ENCODE measurements around the gene ZBP1.

ZBP1 gene

GRCh38 chr20:57659517-57660180 lies 39.4 kb upstream of the ZBP1 start:
- H3K4me1 ChIP-seq (ENCODE audit: insufficient read depth, low read length, poor library complexity, severe bottlenecking): no peaks in the 10 kb centered on the region
- no peak overlapping the region for H3K4me2 ChIP-seq (ENCODE audit: low read depth, low read length, poor library complexity, severe bottlenecking)
- TF ChIP-seq EZH2phosphoT487 (IDR thresholded peaks at IDR 0.05; ENCODE audit: borderline replicate concordance) (no peak), CTCF (conservative IDR thresholded peaks at IDR 0.05; ENCODE audit: low read length) (no peak)
- no peaks in the 10 kb centered on the region for H4K20me1 ChIP-seq (ENCODE audit: insufficient read depth, low read length, poor library complexity, severe bottlenecking)
- peaks cover 4% of the 10 kb centered on the region; the same call in 1 of the 2 replicates for H3K79me2 ChIP-seq (ENCODE audit: insufficient read depth, low read length)
- no peak overlapping the region for H3K4me3 ChIP-seq (ENCODE audit: low read length, poor library complexity, severe bottlenecking)
- H3K9ac ChIP-seq (ENCODE audit: low read depth, low read length, poor library complexity, severe bottlenecking): no peak overlapping the region
- no peaks in the 10 kb centered on the region; the same call in 1 of the 2 replicates for H3K36me3 ChIP-seq (ENCODE audit: insufficient read depth, low read length)
- no peaks in the 10 kb centered on the region for H3K9me2 ChIP-seq (replicated peaks; ENCODE audit: low read depth, low read length)
- no peaks in the 10 kb centered on the region for H3F3A ChIP-seq (ENCODE audit: low read depth)
- H3K27me3 ChIP-seq (ENCODE audit: insufficient read depth, low read length, poor library complexity, severe bottlenecking): no peaks in the 10 kb centered on the region
- no peak overlapping the region for H2AFZ ChIP-seq (ENCODE audit: low read length)
- no peaks in the 10 kb centered on the region for H3K9me3 ChIP-seq (ENCODE audit: insufficient read depth, low read depth, low read length)

- Histone ChIP-seq H3K4me3 (ENCODE audit: low read length, poor library complexity, severe bottlenecking) (no peak overlapping the region), H3K9me2 (replicated peaks; ENCODE audit: low read depth, low read length) (no peaks in the 10 kb centered on the region), H3K27me3 (ENCODE audit: insufficient read depth, low read length, poor library complexity, severe bottlenecking) (no peaks in the 10 kb centered on the region), H3K4me2 (ENCODE audit: low read depth, low read length, poor library complexity, severe bottlenecking) (no peak overlapping the region), H3K4me1 (ENCODE audit: insufficient read depth, low read length, poor library complexity, severe bottlenecking) (no peaks in the 10 kb centered on the region), H3K9ac (ENCODE audit: low read depth, low read length, poor library complexity, severe bottlenecking) (no peak overlapping the region), H3K36me3 (ENCODE audit: insufficient read depth, low read length) (no peaks in the 10 kb centered on the region; the same call in 1 of the 2 replicates), H3K9me3 (ENCODE audit: insufficient read depth, low read depth, low read length) (no peaks in the 10 kb centered on the region), H4K20me1 (ENCODE audit: insufficient read depth, low read length, poor library complexity, severe bottlenecking) (no peaks in the 10 kb centered on the region), H3K79me2 (ENCODE audit: insufficient read depth, low read length) (peaks cover 4% of the 10 kb centered on the region; the same call in 1 of the 2 replicates), H2AFZ (ENCODE audit: low read length) (no peak overlapping the region), H3F3A (ENCODE audit: low read depth) (no peaks in the 10 kb centered on the region)
- TF ChIP-seq CTCF (conservative IDR thresholded peaks at IDR 0.05; ENCODE audit: low read length) (no peak), EZH2phosphoT487 (IDR thresholded peaks at IDR 0.05; ENCODE audit: borderline replicate concordance) (no peak)
These were observed 38.7 kb upstream of the ZBP1 start for GRCh38 chr20:57658833-57659516.

GRCh38 chr20:57658447-57658832 lies 38.2 kb upstream of the ZBP1 start:
- no peaks in the 10 kb centered on the region for H3F3A ChIP-seq (ENCODE audit: low read depth)
- H4K20me1 ChIP-seq (ENCODE audit: insufficient read depth, low read length, poor library complexity, severe bottlenecking): no peaks in the 10 kb centered on the region
- H3K9me2 ChIP-seq (replicated peaks; ENCODE audit: low read depth, low read length): no peaks in the 10 kb centered on the region
- no peak overlapping the region for H3K4me3 ChIP-seq (ENCODE audit: low read length, poor library complexity, severe bottlenecking)
- no peak overlapping the region for H3K9ac ChIP-seq (ENCODE audit: low read depth, low read length, poor library complexity, severe bottlenecking)
- H3K9me3 ChIP-seq (ENCODE audit: insufficient read depth, low read depth, low read length): no peaks in the 10 kb centered on the region
- H2AFZ ChIP-seq (ENCODE audit: low read length): no peak overlapping the region
- no peaks in the 10 kb centered on the region for H3K4me1 ChIP-seq (ENCODE audit: insufficient read depth, low read length, poor library complexity, severe bottlenecking)
- H3K4me2 ChIP-seq (ENCODE audit: low read depth, low read length, poor library complexity, severe bottlenecking): no peak overlapping the region
- no peaks in the 10 kb centered on the region; the same call in 1 of the 2 replicates for H3K36me3 ChIP-seq (ENCODE audit: insufficient read depth, low read length)
- TF ChIP-seq EZH2phosphoT487 (IDR thresholded peaks at IDR 0.05; ENCODE audit: borderline replicate concordance) (no peak), CTCF (conservative IDR thresholded peaks at IDR 0.05; ENCODE audit: low read length) (no peak)
- H3K27me3 ChIP-seq (ENCODE audit: insufficient read depth, low read length, poor library complexity, severe bottlenecking): no peaks in the 10 kb centered on the region
- H3K79me2 ChIP-seq (ENCODE audit: insufficient read depth, low read length): peaks cover 4% of the 10 kb centered on the region; the same call in 1 of the 2 replicates

Data from Loucy (cell line).